ENCODE results near the gene HSBP1.
A peak's percentile ranks its signal among the peaks of the same experiment; 100 is the strongest.

The HSBP1 gene

GRCh38 chr16:83799336-83799735 is 8.4 kb upstream of the HSBP1 start:
- H3K4me3 ChIP-seq (ENCODE audit: low read depth, low read length), result no peak overlapping the region
- no peak for TF ChIP-seq CTCF (conservative IDR thresholded peaks at IDR 0.05; ENCODE audit: low read depth, low read length)
- no peak for DNase-seq (ENCODE audit: low read depth)

- peak overlapping the region; percentile 32 for H3K4me3 ChIP-seq (ENCODE audit: low read depth, low read length)
- peak; percentile 82 for DNase-seq (ENCODE audit: low read depth)
- no peak for TF ChIP-seq CTCF (conservative IDR thresholded peaks at IDR 0.05; ENCODE audit: low read depth, low read length)
These were observed 5.6 kb upstream of the HSBP1 start for GRCh38 chr16:83802135-83802534.

- TF ChIP-seq CTCF (conservative IDR thresholded peaks at IDR 0.05; ENCODE audit: low read depth, low read length), result no peak
- peak overlapping the region; percentile 32 for H3K4me3 ChIP-seq (ENCODE audit: low read depth, low read length)
- DNase-seq (ENCODE audit: low read depth), result no peak
These were observed 5.1 kb upstream of the HSBP1 start for GRCh38 chr16:83802554-83803205.

GRCh38 chr16:83803811-83804210 is 4.0 kb upstream of the HSBP1 start:
- no peak for TF ChIP-seq CTCF (conservative IDR thresholded peaks at IDR 0.05; ENCODE audit: low read depth, low read length)
- DNase-seq (ENCODE audit: low read depth), result no peak
- no peak overlapping the region for H3K4me3 ChIP-seq (ENCODE audit: low read depth, low read length)

- DNase-seq (ENCODE audit: low read depth), result no peak
- TF ChIP-seq CTCF (conservative IDR thresholded peaks at IDR 0.05; ENCODE audit: low read depth, low read length), result no peak
- H3K4me3 ChIP-seq (ENCODE audit: low read depth, low read length), result no peak overlapping the region
These were observed 3.4 kb upstream of the HSBP1 start for GRCh38 chr16:83804366-83804765.

GRCh38 chr16:83806036-83806435 is 1.7 kb upstream of the HSBP1 start:
- DNase-seq (ENCODE audit: low read depth), result no peak
- no peak for TF ChIP-seq CTCF (conservative IDR thresholded peaks at IDR 0.05; ENCODE audit: low read depth, low read length)
- H3K4me3 ChIP-seq (ENCODE audit: low read depth, low read length), result no peak overlapping the region

GRCh38 chr16:83806731-83807130 is 1.0 kb upstream of the HSBP1 start:
- H3K4me3 ChIP-seq (ENCODE audit: low read depth, low read length), result no peak overlapping the region
- DNase-seq (ENCODE audit: low read depth), result no peak
- no peak for TF ChIP-seq CTCF (conservative IDR thresholded peaks at IDR 0.05; ENCODE audit: low read depth, low read length)

Measured in choroid plexus epithelial cell (primary cell).